Measurements from ENCODE around the gene DHRSX.

DNA sequence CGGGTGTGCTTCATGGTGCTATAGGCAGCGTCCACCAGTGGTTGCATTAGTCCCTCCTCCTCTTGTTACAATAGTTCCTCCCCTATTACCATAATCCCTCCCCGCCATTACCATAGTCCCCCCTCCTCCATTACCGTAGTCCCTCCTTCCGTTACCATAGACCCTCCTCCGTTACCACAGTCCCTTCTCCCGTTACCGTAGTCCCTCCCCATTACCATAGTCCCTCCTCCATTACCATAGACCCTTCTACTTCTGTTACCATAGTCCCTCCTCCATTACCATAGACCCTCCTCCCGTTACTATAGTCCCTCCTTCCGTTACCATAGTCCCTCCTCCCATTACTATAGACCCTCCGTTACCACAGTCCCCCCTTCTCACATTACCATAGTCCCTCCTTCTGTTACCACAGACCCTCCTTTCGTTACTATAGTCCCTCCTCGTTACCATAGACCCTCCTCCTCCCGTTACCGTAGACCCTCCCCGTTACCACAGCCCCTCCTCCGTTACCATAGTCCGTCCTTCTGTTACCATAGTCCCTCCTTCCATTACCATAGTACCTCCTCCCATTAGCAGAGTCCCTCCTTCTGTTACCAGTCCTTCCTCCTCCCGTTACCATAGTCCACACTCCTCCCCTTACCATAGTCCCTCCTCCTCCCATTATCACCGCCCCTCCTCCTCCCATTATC is 129.6 kb downstream of the DHRSX start:
- TF ChIP-seq POLR2A (IDR thresholded peaks at IDR 0.05) = no peak
- TF ChIP-seq, protein P1, sequence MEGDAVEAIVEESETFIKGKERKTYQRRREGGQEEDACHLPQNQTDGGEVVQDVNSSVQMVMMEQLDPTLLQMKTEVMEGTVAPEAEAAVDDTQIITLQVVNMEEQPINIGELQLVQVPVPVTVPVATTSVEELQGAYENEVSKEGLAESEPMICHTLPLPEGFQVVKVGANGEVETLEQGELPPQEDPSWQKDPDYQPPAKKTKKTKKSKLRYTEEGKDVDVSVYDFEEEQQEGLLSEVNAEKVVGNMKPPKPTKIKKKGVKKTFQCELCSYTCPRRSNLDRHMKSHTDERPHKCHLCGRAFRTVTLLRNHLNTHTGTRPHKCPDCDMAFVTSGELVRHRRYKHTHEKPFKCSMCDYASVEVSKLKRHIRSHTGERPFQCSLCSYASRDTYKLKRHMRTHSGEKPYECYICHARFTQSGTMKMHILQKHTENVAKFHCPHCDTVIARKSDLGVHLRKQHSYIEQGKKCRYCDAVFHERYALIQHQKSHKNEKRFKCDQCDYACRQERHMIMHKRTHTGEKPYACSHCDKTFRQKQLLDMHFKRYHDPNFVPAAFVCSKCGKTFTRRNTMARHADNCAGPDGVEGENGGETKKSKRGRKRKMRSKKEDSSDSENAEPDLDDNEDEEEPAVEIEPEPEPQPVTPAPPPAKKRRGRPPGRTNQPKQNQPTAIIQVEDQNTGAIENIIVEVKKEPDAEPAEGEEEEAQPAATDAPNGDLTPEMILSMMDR (IDR thresholded peaks at IDR 0.05) = no peak
